ENCODE data around the gene COL5A1. TPM values are rescaled to one million over a fixed set of nuclear protein-coding genes. Genes with fewer than 3 reads are reported as not detected.

The COL5A1 gene
- total RNA-seq, 4 donors from 2014 or later, result 7.1 to 69.3 (median 16.1) TPM

GRCh38 chr9:134882204-134882785 is 240.7 kb downstream of the COL5A1 start:
- Histone ChIP-seq H3K4me1 (no peaks in the 10 kb centered on the region), H3K27me3 (no peaks in the 10 kb centered on the region), H3K27ac (no peak overlapping the region), H3K4me3 (no peak overlapping the region), H3K36me3 (no peaks in the 10 kb centered on the region), H3K9me3 (no peaks in the 10 kb centered on the region)
- DNase-seq, result no peak
- 89% methylated on average over 3 of the region's 3 CpGs; no CpG with 5 or more reads in 1 of the 2 donors for WGBS, 2 donors (ENCODE audit: low coverage in 1 of 2)
- in situ Hi-C loops (cut with MboI; ENCODE audit: low pct_ligation_motif_present in 1 of 4, low pct_unique_long_range_greater_than_20kb in 1 of 4, low sequenced_read_pairs in 3 of 4), result no loop called here
- TF ChIP-seq EP300 (IDR thresholded peaks at IDR 0.05; ENCODE audit: low read depth) (no peak), POLR2AphosphoS5 (IDR thresholded peaks at IDR 0.05) (no peak), POLR2A (IDR thresholded peaks at IDR 0.05) (no peak)
- TF ChIP-seq, protein P1, sequence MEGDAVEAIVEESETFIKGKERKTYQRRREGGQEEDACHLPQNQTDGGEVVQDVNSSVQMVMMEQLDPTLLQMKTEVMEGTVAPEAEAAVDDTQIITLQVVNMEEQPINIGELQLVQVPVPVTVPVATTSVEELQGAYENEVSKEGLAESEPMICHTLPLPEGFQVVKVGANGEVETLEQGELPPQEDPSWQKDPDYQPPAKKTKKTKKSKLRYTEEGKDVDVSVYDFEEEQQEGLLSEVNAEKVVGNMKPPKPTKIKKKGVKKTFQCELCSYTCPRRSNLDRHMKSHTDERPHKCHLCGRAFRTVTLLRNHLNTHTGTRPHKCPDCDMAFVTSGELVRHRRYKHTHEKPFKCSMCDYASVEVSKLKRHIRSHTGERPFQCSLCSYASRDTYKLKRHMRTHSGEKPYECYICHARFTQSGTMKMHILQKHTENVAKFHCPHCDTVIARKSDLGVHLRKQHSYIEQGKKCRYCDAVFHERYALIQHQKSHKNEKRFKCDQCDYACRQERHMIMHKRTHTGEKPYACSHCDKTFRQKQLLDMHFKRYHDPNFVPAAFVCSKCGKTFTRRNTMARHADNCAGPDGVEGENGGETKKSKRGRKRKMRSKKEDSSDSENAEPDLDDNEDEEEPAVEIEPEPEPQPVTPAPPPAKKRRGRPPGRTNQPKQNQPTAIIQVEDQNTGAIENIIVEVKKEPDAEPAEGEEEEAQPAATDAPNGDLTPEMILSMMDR (IDR thresholded peaks at IDR 0.05), result no peak
- intact Hi-C loops (cut with DNase I; ENCODE audit: low total_unique reads), result no loop called here

DNA sequence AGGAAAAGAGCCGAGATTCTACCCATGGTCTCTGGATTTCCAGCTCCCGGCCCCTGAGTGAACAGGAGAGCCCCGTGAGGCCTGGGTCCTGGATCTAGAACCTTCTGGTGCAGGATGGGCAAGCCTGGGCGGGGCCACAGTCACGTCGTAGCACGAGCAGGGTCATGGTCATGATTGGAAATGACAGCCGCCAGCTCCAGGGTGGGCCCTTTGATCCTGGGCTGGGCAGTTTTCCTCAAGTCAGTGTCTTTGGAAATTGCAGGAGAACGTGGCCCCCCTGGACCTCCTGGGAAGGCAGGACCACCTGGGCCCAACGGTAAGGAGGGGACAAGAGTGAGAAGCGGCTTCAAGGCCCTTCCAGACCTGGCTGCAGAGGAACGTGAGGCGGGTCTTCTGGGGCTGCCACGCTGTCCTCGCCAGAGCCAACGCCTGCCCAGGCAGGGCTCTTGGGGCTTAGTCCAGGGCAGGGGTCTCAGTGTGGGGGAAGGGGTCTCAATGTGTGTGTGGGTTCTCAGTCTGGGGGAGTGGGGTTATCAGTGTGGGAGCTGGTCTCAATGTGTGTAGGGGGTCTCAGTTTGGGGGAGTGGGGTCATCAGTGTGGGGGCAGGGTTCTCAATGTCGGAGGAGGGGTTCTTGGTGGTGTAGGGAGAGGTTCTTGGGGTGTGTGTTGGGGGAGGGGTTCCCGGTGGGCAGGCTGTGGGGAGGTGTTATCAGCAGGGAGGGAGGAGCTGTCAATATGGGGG is 241.6 kb downstream of the COL5A1 start:
- H3K27me3 ChIP-seq, result no peaks in the 10 kb centered on the region
- WGBS, 2 donors (ENCODE audit: low coverage in 1 of 2), result 70 to 78% methylated on average over 7 to 18 of the region's 18 CpGs
- no peak overlapping the region for H3K4me3 ChIP-seq
- TF ChIP-seq POLR2AphosphoS5 (IDR thresholded peaks at IDR 0.05) (no peak), EP300 (IDR thresholded peaks at IDR 0.05; ENCODE audit: low read depth) (no peak), POLR2A (IDR thresholded peaks at IDR 0.05) (no peak)
- TF ChIP-seq, protein P1 (IDR thresholded peaks at IDR 0.05), result no peak
- in situ Hi-C loops (cut with MboI; ENCODE audit: low pct_ligation_motif_present in 1 of 4, low pct_unique_long_range_greater_than_20kb in 1 of 4, low sequenced_read_pairs in 3 of 4), result no loop called here
- no peak for DNase-seq
- H3K4me1 ChIP-seq, result no peaks in the 10 kb centered on the region
- no peak overlapping the region for H3K27ac ChIP-seq
- H3K9me3 ChIP-seq, result no peaks in the 10 kb centered on the region
- intact Hi-C loops (cut with DNase I; ENCODE audit: low total_unique reads), result no loop called here
- H3K36me3 ChIP-seq, result no peaks in the 10 kb centered on the region

- DNase-seq, result no peak
- TF ChIP-seq EP300 (IDR thresholded peaks at IDR 0.05; ENCODE audit: low read depth) (no peak), POLR2AphosphoS5 (IDR thresholded peaks at IDR 0.05) (no peak), POLR2A (IDR thresholded peaks at IDR 0.05) (no peak)
- TF ChIP-seq, protein P1 (IDR thresholded peaks at IDR 0.05), result no peak
- Histone ChIP-seq H3K4me1 (no peaks in the 10 kb centered on the region), H3K9me3 (no peaks in the 10 kb centered on the region), H3K4me3 (no peak overlapping the region), H3K36me3 (no peaks in the 10 kb centered on the region), H3K27ac (no peak overlapping the region), H3K27me3 (no peaks in the 10 kb centered on the region)
- intact Hi-C loops (cut with DNase I; ENCODE audit: low total_unique reads), result no loop called here
- WGBS, 2 donors (ENCODE audit: low coverage in 1 of 2), result 81 to 92% methylated on average over 2 to 8 of the region's 8 CpGs
- in situ Hi-C loops (cut with MboI; ENCODE audit: low pct_ligation_motif_present in 1 of 4, low pct_unique_long_range_greater_than_20kb in 1 of 4, low sequenced_read_pairs in 3 of 4), result no loop called here
Observed at GRCh38 chr9:134884492-134884891, 242.9 kb downstream of the COL5A1 start.

DNA sequence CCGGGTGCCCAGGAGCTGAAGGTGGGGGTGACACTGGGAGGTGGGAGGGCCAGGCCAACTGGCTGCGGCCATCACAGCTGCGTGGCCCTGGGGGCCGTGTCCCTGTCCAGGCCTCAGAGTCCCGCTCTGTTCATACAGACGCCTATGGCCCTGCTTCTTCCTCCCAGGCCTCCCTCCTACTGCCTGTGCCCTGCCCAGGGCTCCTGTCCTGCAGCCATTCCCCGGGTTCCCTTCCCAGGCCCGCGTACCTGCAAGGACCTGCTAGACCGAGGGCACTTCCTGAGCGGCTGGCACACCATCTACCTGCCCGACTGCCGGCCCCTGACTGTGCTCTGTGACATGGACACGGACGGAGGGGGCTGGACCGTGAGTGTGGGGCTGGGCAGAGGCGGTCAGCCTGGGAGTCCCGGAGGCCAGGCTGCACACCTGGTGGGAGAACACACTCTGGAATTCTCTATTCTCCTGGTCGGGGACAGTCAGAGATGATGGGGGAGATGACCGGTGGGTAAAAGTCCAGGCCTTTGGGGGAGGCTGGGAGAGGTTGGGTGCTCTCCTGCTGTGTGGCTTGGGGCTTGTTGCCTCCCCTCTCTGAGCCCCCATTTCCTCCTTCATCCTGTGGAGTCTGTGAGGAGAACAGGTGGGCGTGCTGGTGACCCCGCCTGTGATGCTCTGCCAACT is 243.5 kb downstream of the COL5A1 start:
- Histone ChIP-seq H3K27me3 (no peaks in the 10 kb centered on the region), H3K9me3 (no peaks in the 10 kb centered on the region), H3K36me3 (no peaks in the 10 kb centered on the region), H3K4me3 (no peak overlapping the region), H3K27ac (no peak overlapping the region), H3K4me1 (no peaks in the 10 kb centered on the region)
- no peak for TF ChIP-seq POLR2A (IDR thresholded peaks at IDR 0.05)
- TF ChIP-seq POLR2AphosphoS5 (IDR thresholded peaks at IDR 0.05), result no peak
- intact Hi-C loops (cut with DNase I; ENCODE audit: low total_unique reads) (loop anchor here (5.0 kb wide), 1 partner anchor 957 kb away; no protein-coding TSS in a partner anchor), in situ Hi-C loops (cut with MboI; ENCODE audit: low pct_ligation_motif_present in 1 of 4, low pct_unique_long_range_greater_than_20kb in 1 of 4, low sequenced_read_pairs in 3 of 4) (no loop called here)
- WGBS, 2 donors (ENCODE audit: low coverage in 1 of 2), result 88 to 100% methylated on average over 1 to 22 of the region's 22 CpGs
- no peak for DNase-seq
